DOHH2 (cell line): ENCODE results near the gene ZNF774.

Experiments used
- H3F3A ChIP-seq: fragments of 200-600 bp; sonication (generic), shearing (Covaris generic); 2 replicates; pipeline ENCODE4 v1.6.0; 2016; ENCODE audit warnings: antibody characterized with exemption, mild to moderate bottlenecking; ENCODE audit not compliant: control insufficient read depth, insufficient read depth
- H3K27ac ChIP-seq: fragments of 200-600 bp; sonication (generic); 2 replicates; pipeline ENCODE4 v1.5.1; 2014; ENCODE audit warnings: low read depth, mild to moderate bottlenecking, low read length, moderate library complexity
- H3K27me3 ChIP-seq: fragments of 200-600 bp; sonication (generic); 2 replicates; pipeline ENCODE4 v1.6.1; 2014; ENCODE audit warnings: mild to moderate bottlenecking, low read length, mixed read lengths; ENCODE audit not compliant: control insufficient read depth
- H3K36me3 ChIP-seq: fragments of 200-600 bp; sonication (generic); 2 replicates; pipeline ENCODE4 v1.6.1; 2014; ENCODE audit warnings: mild to moderate bottlenecking, low read length, moderate library complexity, mixed read lengths; ENCODE audit not compliant: control insufficient read depth
- H3K4me1 ChIP-seq: fragments of 200-600 bp; sonication (generic); 2 replicates; pipeline ENCODE4 v1.6.1; 2014; ENCODE audit warnings: mild to moderate bottlenecking, low read length, mixed read lengths; ENCODE audit not compliant: control insufficient read depth
- H3K4me2 ChIP-seq: fragments of 200-600 bp; sonication (generic); 2 replicates; pipeline ENCODE4 v1.6.0; 2014; ENCODE audit warnings: mild to moderate bottlenecking, low read length, moderate library complexity
- H3K4me3 ChIP-seq: fragments of 200-600 bp; sonication (generic); 2 replicates; pipeline ENCODE4 v1.5.1; 2014; ENCODE audit warnings: mild to moderate bottlenecking, low read length, mixed read lengths
- H3K79me2 ChIP-seq: fragments of 200-600 bp; sonication (generic); 2 replicates; pipeline ENCODE4 v1.6.1; 2014; ENCODE audit warnings: mild to moderate bottlenecking, low read length, mixed read lengths; ENCODE audit not compliant: control insufficient read depth
- H3K9me2 ChIP-seq: fragments of 200-600 bp; sonication (generic); replicated peaks from 2 replicates; pipeline ENCODE4 v1.6.1; 2014; ENCODE audit warnings: mild to moderate bottlenecking, low read length, mixed read lengths; ENCODE audit not compliant: control insufficient read depth
- H3K9me3 ChIP-seq: fragments of 200-600 bp; sonication (generic); 2 replicates; pipeline ENCODE4 v1.6.1; 2014; ENCODE audit warnings: antibody characterized with exemption, low read length, mixed read lengths; ENCODE audit not compliant: control insufficient read depth, insufficient read depth
- H4K20me1 ChIP-seq: fragments of 200-600 bp; sonication (generic); 2 replicates; pipeline ENCODE4 v1.6.0; 2014; ENCODE audit warnings: low read depth, mild to moderate bottlenecking, antibody characterized with exemption, low read length, moderate library complexity; ENCODE audit not compliant: control insufficient read depth, insufficient read depth
- EZH2phosphoT487 ChIP-seq: fragments of 200-600 bp; sonication (generic); IDR thresholded peaks from 2 replicates; pipeline ENCODE4 v1.6.1; 2017; ENCODE audit warnings: borderline replicate concordance, mild to moderate bottlenecking, antibody characterized with exemption, low read length, moderate library complexity, mixed read lengths
- TF ChIP-seq, protein P1 (sequence below): fragments of 200-600 bp; sonication (generic); IDR thresholded peaks from one replicate; pipeline ENCODE4 v1.5.1; 2014; ENCODE audit warnings: antibody characterized with exemption, mild to moderate bottlenecking, low read depth, low read length; ENCODE audit not compliant: poor library complexity, severe bottlenecking

The ZNF774 gene

DNA sequence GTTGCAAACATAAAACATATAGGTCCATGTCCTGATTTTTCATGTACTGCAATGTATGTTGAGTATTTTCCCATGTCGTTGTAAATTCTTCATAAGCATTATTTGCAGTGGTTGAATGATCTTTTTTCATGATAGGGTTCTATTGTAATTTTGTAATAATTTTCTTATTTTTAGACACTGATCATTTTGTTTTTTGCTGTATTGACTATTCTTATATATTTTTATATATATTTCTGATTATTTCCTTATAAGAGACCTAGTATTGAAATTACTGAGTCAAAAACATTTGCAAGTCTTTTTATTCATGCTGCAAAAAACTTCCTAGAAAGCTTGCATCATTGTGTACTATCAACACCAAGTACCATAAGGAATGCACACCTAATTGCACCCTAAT lies 31.2 kb upstream of the ZNF774 start:
- Histone ChIP-seq H3K4me2 (no peak overlapping the region), H3K4me3 (no peak overlapping the region), H3K27ac (no peak overlapping the region), H3K9me3 (no peaks in the 10 kb centered on the region), H3F3A (no peaks in the 10 kb centered on the region), H3K9me2 (no peaks in the 10 kb centered on the region), H3K4me1 (peaks cover 4% of the 10 kb centered on the region; the same call in 1 of the 2 replicates), H3K36me3 (no peaks in the 10 kb centered on the region), H3K27me3 (no peaks in the 10 kb centered on the region), H4K20me1 (no peaks in the 10 kb centered on the region), H3K79me2 (no peaks in the 10 kb centered on the region)
- no peak for TF ChIP-seq EZH2phosphoT487
- TF ChIP-seq, protein P1, sequence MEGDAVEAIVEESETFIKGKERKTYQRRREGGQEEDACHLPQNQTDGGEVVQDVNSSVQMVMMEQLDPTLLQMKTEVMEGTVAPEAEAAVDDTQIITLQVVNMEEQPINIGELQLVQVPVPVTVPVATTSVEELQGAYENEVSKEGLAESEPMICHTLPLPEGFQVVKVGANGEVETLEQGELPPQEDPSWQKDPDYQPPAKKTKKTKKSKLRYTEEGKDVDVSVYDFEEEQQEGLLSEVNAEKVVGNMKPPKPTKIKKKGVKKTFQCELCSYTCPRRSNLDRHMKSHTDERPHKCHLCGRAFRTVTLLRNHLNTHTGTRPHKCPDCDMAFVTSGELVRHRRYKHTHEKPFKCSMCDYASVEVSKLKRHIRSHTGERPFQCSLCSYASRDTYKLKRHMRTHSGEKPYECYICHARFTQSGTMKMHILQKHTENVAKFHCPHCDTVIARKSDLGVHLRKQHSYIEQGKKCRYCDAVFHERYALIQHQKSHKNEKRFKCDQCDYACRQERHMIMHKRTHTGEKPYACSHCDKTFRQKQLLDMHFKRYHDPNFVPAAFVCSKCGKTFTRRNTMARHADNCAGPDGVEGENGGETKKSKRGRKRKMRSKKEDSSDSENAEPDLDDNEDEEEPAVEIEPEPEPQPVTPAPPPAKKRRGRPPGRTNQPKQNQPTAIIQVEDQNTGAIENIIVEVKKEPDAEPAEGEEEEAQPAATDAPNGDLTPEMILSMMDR, result no peak

DNA sequence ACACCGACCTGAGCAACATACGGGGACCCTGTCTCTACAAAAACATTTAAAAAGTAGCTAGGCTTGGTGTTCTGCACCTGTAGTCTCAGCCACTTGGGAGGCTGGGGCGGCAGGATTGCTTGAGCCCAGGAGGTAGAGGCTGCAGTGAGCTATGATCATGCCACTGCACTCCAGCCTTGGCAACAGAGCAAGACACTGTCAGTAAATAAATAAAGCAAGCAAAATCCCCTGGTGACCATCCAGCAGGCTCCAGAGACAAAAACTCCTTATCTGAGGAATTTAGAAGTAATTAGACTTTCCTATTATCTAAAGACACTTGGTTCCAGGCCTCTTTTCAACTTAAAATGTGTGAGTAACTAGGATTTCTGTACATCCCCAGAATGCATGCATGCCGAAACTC lies 29.5 kb upstream of the ZNF774 start:
- no peak overlapping the region for H3K4me2 ChIP-seq
- H3F3A ChIP-seq, result no peaks in the 10 kb centered on the region
- peaks cover 4% of the 10 kb centered on the region; the same call in 1 of the 2 replicates for H3K4me1 ChIP-seq
- no peaks in the 10 kb centered on the region for H3K79me2 ChIP-seq
- H3K27me3 ChIP-seq, result no peaks in the 10 kb centered on the region
- no peaks in the 10 kb centered on the region for H3K9me2 ChIP-seq
- no peak for TF ChIP-seq EZH2phosphoT487
- TF ChIP-seq, protein P1, result no peak
- H4K20me1 ChIP-seq, result no peaks in the 10 kb centered on the region
- H3K27ac ChIP-seq, result no peak overlapping the region
- no peaks in the 10 kb centered on the region for H3K9me3 ChIP-seq
- H3K36me3 ChIP-seq, result no peaks in the 10 kb centered on the region
- no peak overlapping the region for H3K4me3 ChIP-seq

DNA sequence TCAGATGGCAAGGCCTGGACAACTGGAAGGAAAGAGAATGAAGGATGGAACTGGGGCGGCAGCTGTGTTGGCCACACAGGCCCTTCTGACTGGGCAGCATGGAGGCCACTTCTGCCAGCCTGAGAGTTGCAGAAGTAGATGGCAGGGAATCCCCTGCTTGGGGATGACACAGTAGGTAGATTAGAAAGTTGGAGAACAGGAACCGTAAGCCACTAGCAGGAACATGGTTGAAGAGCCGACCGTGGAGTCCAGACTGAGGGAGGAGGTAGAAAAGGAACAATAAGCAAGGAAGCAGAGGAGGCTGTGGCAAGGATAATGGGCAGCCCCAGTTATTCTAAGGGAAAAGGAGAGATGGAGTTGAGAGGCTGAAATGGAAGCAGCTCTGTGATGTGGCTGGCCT lies 26.4 kb upstream of the ZNF774 start:
- Histone ChIP-seq H3K36me3 (no peaks in the 10 kb centered on the region), H3K27ac (no peak overlapping the region), H3K4me3 (no peak overlapping the region), H3K4me1 (no peaks in the 10 kb centered on the region), H3F3A (no peaks in the 10 kb centered on the region), H3K4me2 (no peak overlapping the region), H4K20me1 (no peaks in the 10 kb centered on the region), H3K79me2 (no peaks in the 10 kb centered on the region), H3K9me2 (no peaks in the 10 kb centered on the region), H3K27me3 (no peaks in the 10 kb centered on the region), H3K9me3 (no peaks in the 10 kb centered on the region)
- no peak for TF ChIP-seq EZH2phosphoT487
- TF ChIP-seq, protein P1, result no peak

DNA sequence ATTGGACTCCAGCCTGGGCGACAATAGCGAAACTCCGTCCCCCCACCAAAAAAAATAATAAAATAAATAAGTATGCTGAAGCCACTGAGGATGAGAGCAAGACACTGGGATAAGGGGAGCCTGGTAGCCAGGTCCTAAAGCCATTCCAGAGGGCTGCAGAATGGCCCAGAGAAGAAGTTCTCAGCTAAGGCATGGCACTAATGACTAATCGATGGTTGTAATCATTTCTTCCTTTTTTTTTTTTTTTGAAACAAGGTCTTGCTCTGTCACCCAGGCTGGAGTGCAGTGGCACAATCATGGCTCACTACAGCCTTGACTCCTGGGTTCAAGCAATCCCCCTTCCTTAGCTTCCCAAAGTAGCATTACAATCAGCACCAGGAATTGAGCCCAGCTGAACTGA lies 25.6 kb upstream of the ZNF774 start:
- H3K4me2 ChIP-seq, result no peak overlapping the region
- H3K9me3 ChIP-seq, result no peaks in the 10 kb centered on the region
- H3K4me1 ChIP-seq, result no peaks in the 10 kb centered on the region
- no peak overlapping the region for H3K27ac ChIP-seq
- no peaks in the 10 kb centered on the region for H3K27me3 ChIP-seq
- H3K4me3 ChIP-seq, result no peak overlapping the region
- no peaks in the 10 kb centered on the region for H3K79me2 ChIP-seq
- no peaks in the 10 kb centered on the region for H3K9me2 ChIP-seq
- no peak for TF ChIP-seq EZH2phosphoT487
- TF ChIP-seq, protein P1, result no peak
- H3F3A ChIP-seq, result no peaks in the 10 kb centered on the region
- no peaks in the 10 kb centered on the region for H4K20me1 ChIP-seq
- no peaks in the 10 kb centered on the region for H3K36me3 ChIP-seq
